ENCODE measurements around the gene SNAP29. TPM values are rescaled to one million over a fixed set of nuclear protein-coding genes. Genes with fewer than 3 reads are reported as not detected.

SNAP29 gene
- polyA plus RNA-seq, 1 experiment = 45.5 TPM

GRCh38 chr22:20863366-20863765 lies 4.6 kb downstream of the SNAP29 start:
- no peaks in the 10 kb centered on the region for H3K27me3 ChIP-seq (ENCODE audit: control insufficient read depth, insufficient read depth, low read length)
- no peak overlapping the region for H3K4me3 ChIP-seq (ENCODE audit: low read depth, low read length)
- CTCF ChIA-PET = interaction anchor here (1.2 kb wide), 1 partner anchor 22 kb away, joined by 3 read pairs; no protein-coding TSS in a partner anchor
- POLR2A ChIA-PET = no interaction called here
- no peak for DNase-seq (ENCODE audit: low read depth, low spot score)
- H3K9me3 ChIP-seq (ENCODE audit: control insufficient read depth, insufficient read depth, low read length) = no peaks in the 10 kb centered on the region
- no peak overlapping the region for H3K27ac ChIP-seq (ENCODE audit: low read depth, low read length)
- no peak for TF ChIP-seq CTCF (IDR thresholded peaks at IDR 0.05; ENCODE audit: low read depth, low read length)

- DNase-seq (ENCODE audit: low read depth, low spot score) = no peak
- TF ChIP-seq CTCF (IDR thresholded peaks at IDR 0.05; ENCODE audit: low read depth, low read length) = no peak
- H3K27me3 ChIP-seq (ENCODE audit: control insufficient read depth, insufficient read depth, low read length) = no peaks in the 10 kb centered on the region
- H3K9me3 ChIP-seq (ENCODE audit: control insufficient read depth, insufficient read depth, low read length) = no peaks in the 10 kb centered on the region
- ChIA-PET CTCF (interaction anchor here (1.2 kb wide), 1 partner anchor 21 kb away, joined by 3 read pairs; no protein-coding TSS in a partner anchor), POLR2A (no interaction called here)
- H3K27ac ChIP-seq (ENCODE audit: low read depth, low read length) = no peak overlapping the region
- H3K4me3 ChIP-seq (ENCODE audit: low read depth, low read length) = no peak overlapping the region
These were observed 5.5 kb downstream of the SNAP29 start for GRCh38 chr22:20864186-20864908.

GRCh38 chr22:20865331-20865730 lies 6.5 kb downstream of the SNAP29 start:
- Histone ChIP-seq H3K27me3 (ENCODE audit: control insufficient read depth, insufficient read depth, low read length) (no peaks in the 10 kb centered on the region), H3K4me3 (ENCODE audit: low read depth, low read length) (no peak overlapping the region), H3K27ac (ENCODE audit: low read depth, low read length) (no peak overlapping the region), H3K9me3 (ENCODE audit: control insufficient read depth, insufficient read depth, low read length) (no peaks in the 10 kb centered on the region)
- DNase-seq (ENCODE audit: low read depth, low spot score) = no peak
- ChIA-PET CTCF (interaction anchor here (1.6 to 4.7 kb wide), 2 partner anchors 20 to 61 kb away, joined by 5 to 39 read pairs; no protein-coding TSS in a partner anchor), POLR2A (no interaction called here)
- TF ChIP-seq CTCF (IDR thresholded peaks at IDR 0.05; ENCODE audit: low read depth, low read length) = no peak

- ChIA-PET CTCF (interaction anchor here (1.6 to 4.7 kb wide), 2 partner anchors 20 to 62 kb away, joined by 5 to 39 read pairs; no protein-coding TSS in a partner anchor), POLR2A (interaction anchor here (0.6 kb wide), 1 partner anchor 415 kb away, joined by 3 read pairs; no protein-coding TSS in a partner anchor)
- no peak for TF ChIP-seq CTCF (IDR thresholded peaks at IDR 0.05; ENCODE audit: low read depth, low read length)
- Histone ChIP-seq H3K27me3 (ENCODE audit: control insufficient read depth, insufficient read depth, low read length) (no peaks in the 10 kb centered on the region), H3K9me3 (ENCODE audit: control insufficient read depth, insufficient read depth, low read length) (no peaks in the 10 kb centered on the region), H3K27ac (ENCODE audit: low read depth, low read length) (no peak overlapping the region), H3K4me3 (ENCODE audit: low read depth, low read length) (no peak overlapping the region)
- no peak for DNase-seq (ENCODE audit: low read depth, low spot score)
These were observed 7.2 kb downstream of the SNAP29 start for GRCh38 chr22:20865875-20866445.

- no peaks in the 10 kb centered on the region for H3K27me3 ChIP-seq (ENCODE audit: control insufficient read depth, insufficient read depth, low read length)
- CTCF ChIA-PET = interaction anchor here (0.5 to 4.7 kb wide), 5 partner anchors 19 to 900 kb away, joined by 3 to 39 read pairs (median 5); no protein-coding TSS in a partner anchor
- H3K27ac ChIP-seq (ENCODE audit: low read depth, low read length) = peak overlapping the region; percentile 52
- DNase-seq (ENCODE audit: low read depth, low spot score) = no peak
- POLR2A ChIA-PET = interaction anchor here (0.6 kb wide), 1 partner anchor 414 kb away, joined by 3 read pairs; no protein-coding TSS in a partner anchor
- no peak for TF ChIP-seq CTCF (IDR thresholded peaks at IDR 0.05; ENCODE audit: low read depth, low read length)
- no peaks in the 10 kb centered on the region for H3K9me3 ChIP-seq (ENCODE audit: control insufficient read depth, insufficient read depth, low read length)
- H3K4me3 ChIP-seq (ENCODE audit: low read depth, low read length) = no peak overlapping the region
These were observed 7.9 kb downstream of the SNAP29 start for GRCh38 chr22:20866736-20867135.

All from AG04450 (cell line).